ENCODE results near the gene ARL5A. TPM values are rescaled to one million over a fixed set of nuclear protein-coding genes. Genes with fewer than 3 reads are reported as not detected.
A peak's percentile ranks its signal among the peaks of the same experiment; 100 is the strongest.

ARL5A gene
- total and polyA plus RNA-seq, 9 of the 15 experiments (the other 6 are each of a cell fraction or from before 2014, with no cell fraction given): 16.3 to 117 (median 88.4) TPM

DNA sequence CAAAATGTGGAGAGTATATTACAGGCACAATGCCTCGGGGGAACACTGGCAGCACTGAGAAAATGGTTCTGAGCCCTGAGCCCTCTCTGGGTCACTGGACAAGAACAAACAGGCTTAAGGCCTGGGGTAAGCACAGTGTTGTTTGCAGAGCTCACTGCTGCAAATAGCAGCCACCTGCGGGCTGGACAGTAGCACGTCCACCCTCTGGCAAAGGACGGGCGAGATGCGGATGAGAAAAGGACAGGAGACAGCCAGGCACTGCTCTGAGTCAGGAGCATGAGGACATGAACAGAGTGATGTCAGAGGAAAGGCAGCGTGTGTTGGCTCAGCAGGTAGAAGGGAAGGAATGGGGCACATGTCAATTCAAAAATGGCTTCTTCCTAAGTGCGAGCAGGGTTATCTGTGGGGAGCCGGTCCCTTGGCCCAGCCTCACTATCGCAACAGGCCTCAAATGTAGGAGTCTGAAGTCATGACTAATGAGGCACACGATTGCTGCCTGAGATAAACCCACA lies 68.0 kb downstream of the ARL5A start (continued):
- TF ChIP-seq, protein P1, sequence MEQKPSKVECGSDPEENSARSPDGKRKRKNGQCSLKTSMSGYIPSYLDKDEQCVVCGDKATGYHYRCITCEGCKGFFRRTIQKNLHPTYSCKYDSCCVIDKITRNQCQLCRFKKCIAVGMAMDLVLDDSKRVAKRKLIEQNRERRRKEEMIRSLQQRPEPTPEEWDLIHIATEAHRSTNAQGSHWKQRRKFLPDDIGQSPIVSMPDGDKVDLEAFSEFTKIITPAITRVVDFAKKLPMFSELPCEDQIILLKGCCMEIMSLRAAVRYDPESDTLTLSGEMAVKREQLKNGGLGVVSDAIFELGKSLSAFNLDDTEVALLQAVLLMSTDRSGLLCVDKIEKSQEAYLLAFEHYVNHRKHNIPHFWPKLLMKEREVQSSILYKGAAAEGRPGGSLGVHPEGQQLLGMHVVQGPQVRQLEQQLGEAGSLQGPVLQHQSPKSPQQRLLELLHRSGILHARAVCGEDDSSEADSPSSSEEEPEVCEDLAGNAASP (IDR thresholded peaks at IDR 0.05): no peak
- TF ChIP-seq, protein P2, sequence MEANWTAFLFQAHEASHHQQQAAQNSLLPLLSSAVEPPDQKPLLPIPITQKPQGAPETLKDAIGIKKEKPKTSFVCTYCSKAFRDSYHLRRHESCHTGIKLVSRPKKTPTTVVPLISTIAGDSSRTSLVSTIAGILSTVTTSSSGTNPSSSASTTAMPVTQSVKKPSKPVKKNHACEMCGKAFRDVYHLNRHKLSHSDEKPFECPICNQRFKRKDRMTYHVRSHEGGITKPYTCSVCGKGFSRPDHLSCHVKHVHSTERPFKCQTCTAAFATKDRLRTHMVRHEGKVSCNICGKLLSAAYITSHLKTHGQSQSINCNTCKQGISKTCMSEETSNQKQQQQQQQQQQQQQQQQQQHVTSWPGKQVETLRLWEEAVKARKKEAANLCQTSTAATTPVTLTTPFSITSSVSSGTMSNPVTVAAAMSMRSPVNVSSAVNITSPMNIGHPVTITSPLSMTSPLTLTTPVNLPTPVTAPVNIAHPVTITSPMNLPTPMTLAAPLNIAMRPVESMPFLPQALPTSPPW (CRISPR knock-in tag; IDR thresholded peaks at IDR 0.05): no peak; the same call in 1 of the 2 replicates
- no peak for TF ChIP-seq KLF16 (IDR thresholded peaks at IDR 0.05)
- TF ChIP-seq RFX1 (IDR thresholded peaks at IDR 0.05): no peak
- TF ChIP-seq, protein P3, sequence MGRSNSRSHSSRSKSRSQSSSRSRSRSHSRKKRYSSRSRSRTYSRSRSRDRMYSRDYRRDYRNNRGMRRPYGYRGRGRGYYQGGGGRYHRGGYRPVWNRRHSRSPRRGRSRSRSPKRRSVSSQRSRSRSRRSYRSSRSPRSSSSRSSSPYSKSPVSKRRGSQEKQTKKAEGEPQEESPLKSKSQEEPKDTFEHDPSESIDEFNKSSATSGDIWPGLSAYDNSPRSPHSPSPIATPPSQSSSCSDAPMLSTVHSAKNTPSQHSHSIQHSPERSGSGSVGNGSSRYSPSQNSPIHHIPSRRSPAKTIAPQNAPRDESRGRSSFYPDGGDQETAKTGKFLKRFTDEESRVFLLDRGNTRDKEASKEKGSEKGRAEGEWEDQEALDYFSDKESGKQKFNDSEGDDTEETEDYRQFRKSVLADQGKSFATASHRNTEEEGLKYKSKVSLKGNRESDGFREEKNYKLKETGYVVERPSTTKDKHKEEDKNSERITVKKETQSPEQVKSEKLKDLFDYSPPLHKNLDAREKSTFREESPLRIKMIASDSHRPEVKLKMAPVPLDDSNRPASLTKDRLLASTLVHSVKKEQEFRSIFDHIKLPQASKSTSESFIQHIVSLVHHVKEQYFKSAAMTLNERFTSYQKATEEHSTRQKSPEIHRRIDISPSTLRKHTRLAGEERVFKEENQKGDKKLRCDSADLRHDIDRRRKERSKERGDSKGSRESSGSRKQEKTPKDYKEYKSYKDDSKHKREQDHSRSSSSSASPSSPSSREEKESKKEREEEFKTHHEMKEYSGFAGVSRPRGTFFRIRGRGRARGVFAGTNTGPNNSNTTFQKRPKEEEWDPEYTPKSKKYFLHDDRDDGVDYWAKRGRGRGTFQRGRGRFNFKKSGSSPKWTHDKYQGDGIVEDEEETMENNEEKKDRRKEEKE (IDR thresholded peaks at IDR 0.05; ENCODE audit: borderline replicate concordance in 1 of 2, control insufficient read depth in 1 of 2, low read depth in 2 of 2, low read length in 1 of 2): 0 out of 4 replicates have a peak, but pooled peaks of 1 of the 2 experiments have one; percentile 56
- TF ChIP-seq, protein P4, sequence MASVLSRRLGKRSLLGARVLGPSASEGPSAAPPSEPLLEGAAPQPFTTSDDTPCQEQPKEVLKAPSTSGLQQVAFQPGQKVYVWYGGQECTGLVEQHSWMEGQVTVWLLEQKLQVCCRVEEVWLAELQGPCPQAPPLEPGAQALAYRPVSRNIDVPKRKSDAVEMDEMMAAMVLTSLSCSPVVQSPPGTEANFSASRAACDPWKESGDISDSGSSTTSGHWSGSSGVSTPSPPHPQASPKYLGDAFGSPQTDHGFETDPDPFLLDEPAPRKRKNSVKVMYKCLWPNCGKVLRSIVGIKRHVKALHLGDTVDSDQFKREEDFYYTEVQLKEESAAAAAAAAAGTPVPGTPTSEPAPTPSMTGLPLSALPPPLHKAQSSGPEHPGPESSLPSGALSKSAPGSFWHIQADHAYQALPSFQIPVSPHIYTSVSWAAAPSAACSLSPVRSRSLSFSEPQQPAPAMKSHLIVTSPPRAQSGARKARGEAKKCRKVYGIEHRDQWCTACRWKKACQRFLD (CRISPR knock-in tag; IDR thresholded peaks at IDR 0.05): peak; percentile 82
- TF ChIP-seq NCOA4 (IDR thresholded peaks at IDR 0.05; ENCODE audit: partially characterized antibody): no peak
- no peak; the same call in 1 of the 2 replicates for TF ChIP-seq PYGO2 (tag; IDR thresholded peaks at IDR 0.05)
- no peak for TF ChIP-seq NUFIP1 (IDR thresholded peaks at IDR 0.05; ENCODE audit: partially characterized antibody)
- TF ChIP-seq, protein P5, sequence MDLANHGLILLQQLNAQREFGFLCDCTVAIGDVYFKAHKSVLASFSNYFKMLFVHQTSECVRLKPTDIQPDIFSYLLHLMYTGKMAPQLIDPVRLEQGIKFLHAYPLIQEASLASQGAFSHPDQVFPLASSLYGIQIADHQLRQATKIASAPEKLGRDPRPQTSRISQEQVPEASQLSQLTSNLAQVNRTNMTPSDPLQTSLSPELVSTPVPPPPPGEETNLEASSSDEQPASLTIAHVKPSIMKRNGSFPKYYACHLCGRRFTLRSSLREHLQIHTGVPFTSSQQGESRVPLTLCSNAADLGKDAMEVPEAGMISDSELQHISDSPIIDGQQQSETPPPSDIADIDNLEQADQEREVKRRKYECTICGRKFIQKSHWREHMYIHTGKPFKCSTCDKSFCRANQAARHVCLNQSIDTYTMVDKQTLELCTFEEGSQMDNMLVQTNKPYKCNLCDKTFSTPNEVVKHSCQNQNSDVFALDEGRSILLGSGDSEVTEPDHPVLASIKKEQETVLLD (IDR thresholded peaks at IDR 0.05): peak; percentile 81; the same call in 1 of the 2 replicates
- TF ChIP-seq SRSF7 (optimal IDR thresholded peaks at IDR 0.05; ENCODE audit: low read depth, low read length): no peak
- TF ChIP-seq, protein P6, sequence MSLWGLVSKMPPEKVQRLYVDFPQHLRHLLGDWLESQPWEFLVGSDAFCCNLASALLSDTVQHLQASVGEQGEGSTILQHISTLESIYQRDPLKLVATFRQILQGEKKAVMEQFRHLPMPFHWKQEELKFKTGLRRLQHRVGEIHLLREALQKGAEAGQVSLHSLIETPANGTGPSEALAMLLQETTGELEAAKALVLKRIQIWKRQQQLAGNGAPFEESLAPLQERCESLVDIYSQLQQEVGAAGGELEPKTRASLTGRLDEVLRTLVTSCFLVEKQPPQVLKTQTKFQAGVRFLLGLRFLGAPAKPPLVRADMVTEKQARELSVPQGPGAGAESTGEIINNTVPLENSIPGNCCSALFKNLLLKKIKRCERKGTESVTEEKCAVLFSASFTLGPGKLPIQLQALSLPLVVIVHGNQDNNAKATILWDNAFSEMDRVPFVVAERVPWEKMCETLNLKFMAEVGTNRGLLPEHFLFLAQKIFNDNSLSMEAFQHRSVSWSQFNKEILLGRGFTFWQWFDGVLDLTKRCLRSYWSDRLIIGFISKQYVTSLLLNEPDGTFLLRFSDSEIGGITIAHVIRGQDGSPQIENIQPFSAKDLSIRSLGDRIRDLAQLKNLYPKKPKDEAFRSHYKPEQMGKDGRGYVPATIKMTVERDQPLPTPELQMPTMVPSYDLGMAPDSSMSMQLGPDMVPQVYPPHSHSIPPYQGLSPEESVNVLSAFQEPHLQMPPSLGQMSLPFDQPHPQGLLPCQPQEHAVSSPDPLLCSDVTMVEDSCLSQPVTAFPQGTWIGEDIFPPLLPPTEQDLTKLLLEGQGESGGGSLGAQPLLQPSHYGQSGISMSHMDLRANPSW (CRISPR knock-in tag; IDR thresholded peaks at IDR 0.05): no peak
- TF ChIP-seq HOXB6 (CRISPR knock-in tag; IDR thresholded peaks at IDR 0.05; ENCODE audit: borderline replicate concordance): no peak

Measured in K562 (cell line).